Suppressor macrophage (primary cell): ENCODE data around the gene OR8S1.

Experiments
- DNase-seq, 4 experiments: peaks; one replicate each; pipeline ENCODE4 v3.0.0-alpha.2; 2020 to 2022

The OR8S1 gene

GRCh38 chr12:48556631-48557030 lies 31.2 kb downstream of the OR8S1 start:
- no peak for DNase-seq

- no peak for DNase-seq
Measured at GRCh38 chr12:48557919-48558318, 32.5 kb downstream of the OR8S1 start.

GRCh38 chr12:48567731-48568130 lies 42.3 kb downstream of the OR8S1 start:
- no peak for DNase-seq

GRCh38 chr12:48569946-48570345 lies 44.5 kb downstream of the OR8S1 start, which contains the start of gene LALBA:
LALBA (minus strand) TSS chr12:48570046; CDS start chr12:48570020, 26 bp downstream.
- no peak for DNase-seq

GRCh38 chr12:48572326-48572725 lies 46.9 kb downstream of the OR8S1 start:
- peak; percentile 6 to 50 (median 25) for DNase-seq
